Hypothalamus (tissue), 51 donors: ENCODE results near the gene HSD17B8.

Experiments
- DNase-seq, 51 donors: peaks; one replicate each; lab custom pipeline; 2025; lab: John Stamatoyannopoulos, UW

HSD17B8 gene

GRCh38 chr6:33171016-33171879, 33.2 kb upstream of the HSD17B8 start:
- no peak for DNase-seq

GRCh38 chr6:33171880-33172687, 32.4 kb upstream of the HSD17B8 start:
- no peak for DNase-seq

- no peak for DNase-seq
Measured at GRCh38 chr6:33172688-33173534, 31.5 kb upstream of the HSD17B8 start.

- DNase-seq, result no peak
Measured at GRCh38 chr6:33173535-33174180, 30.8 kb upstream of the HSD17B8 start.

GRCh38 chr6:33174784-33175183, 29.7 kb upstream of the HSD17B8 start:
- DNase-seq, result no peak

- DNase-seq, result no peak
Measured at GRCh38 chr6:33175436-33176069, 28.9 kb upstream of the HSD17B8 start.

- no peak for DNase-seq
Measured at GRCh38 chr6:33176906-33177305, 27.5 kb upstream of the HSD17B8 start.

- DNase-seq, result no peak
Measured at GRCh38 chr6:33177552-33178446, 26.7 kb upstream of the HSD17B8 start.

- no peak for DNase-seq
Measured at GRCh38 chr6:33178755-33179475, 25.5 kb upstream of the HSD17B8 start.

- DNase-seq, result no peak
Measured at GRCh38 chr6:33181141-33181540, 23.3 kb upstream of the HSD17B8 start.

GRCh38 chr6:33183071-33183683, 21.3 kb upstream of the HSD17B8 start:
- DNase-seq, result no peak

- no peak for DNase-seq
Measured at GRCh38 chr6:33185190-33185589, 19.3 kb upstream of the HSD17B8 start.

- no peak for DNase-seq
Measured at GRCh38 chr6:33185654-33186187, 18.7 kb upstream of the HSD17B8 start.

- no peak for DNase-seq
Measured at GRCh38 chr6:33187809-33188208, 16.6 kb upstream of the HSD17B8 start.

GRCh38 chr6:33189164-33189563, 15.3 kb upstream of the HSD17B8 start:
- DNase-seq, result no peak

GRCh38 chr6:33189625-33190448, 14.6 kb upstream of the HSD17B8 start:
- no peak for DNase-seq
